Activated CD4-positive, alpha-beta memory T cell treated with anti-CD3 and anti-CD28 coated beads, Interleukin-2, amount 10 ng/mL, durations not matched to agents 7 days and 5 days (primary cell): ENCODE results near the gene GLIS1. TPM values are rescaled to one million over a fixed set of nuclear protein-coding genes. Genes with fewer than 3 reads are reported as not detected.

ENCODE experiments used
- CTCF ChIA-PET: fragments of 350-600 bp; sonication (Branson Sonifier 250); formaldehyde crosslinking; loops from one replicate; lab custom pipeline; 2021; ENCODE audit warnings: antibody characterized with exemption, inconsistent platforms; lab: Charles Lee
- POLR2A ChIA-PET: fragments of 350-600 bp; sonication (Branson Sonifier 250); formaldehyde crosslinking; loops from one replicate; lab custom pipeline; 2021; ENCODE audit warnings: antibody characterized with exemption; lab: Charles Lee
- DNase-seq: peaks from one replicate; pipeline ENCODE4 v3.0.0-alpha.2; 2020
- H3K27ac Mint-ChIP-seq: one replicate; pipeline ENCODE4 v1.8.0; 2021; ENCODE audit warnings: mild to moderate bottlenecking, mixed read lengths
- H3K27me3 Mint-ChIP-seq: one replicate; pipeline ENCODE4 v1.8.0; 2021; ENCODE audit warnings: mixed read lengths
- H3K36me3 Mint-ChIP-seq: one replicate; pipeline ENCODE4 v1.8.0; 2021; ENCODE audit warnings: low read depth, mixed read lengths
- H3K4me1 Mint-ChIP-seq: one replicate; pipeline ENCODE4 v1.8.0; 2021; ENCODE audit warnings: mixed read lengths
- H3K4me3 Mint-ChIP-seq: one replicate; pipeline ENCODE4 v1.8.0; 2021; ENCODE audit warnings: mild to moderate bottlenecking, mixed read lengths
- H3K9me3 Mint-ChIP-seq: one replicate; pipeline ENCODE4 v1.8.0; 2021; ENCODE audit warnings: mixed read lengths
- total RNA-seq, 2 experiments: library from RNA; stranded (reverse); gene quantifications; one replicate each; pipeline ENCODE4 v1.2.3, GENCODE V29; 2021

Gene GLIS1
- total RNA-seq, 2 experiments from 2014 or later: not detected

GRCh38 chr1:53693773-53694717, 44.9 kb downstream of the GLIS1 start:
- CTCF ChIA-PET: no interaction called here
- H3K36me3 Mint-ChIP-seq: no peaks in the 10 kb centered on the region
- H3K27ac Mint-ChIP-seq: no peak overlapping the region
- no peaks in the 10 kb centered on the region for H3K9me3 Mint-ChIP-seq
- no peak overlapping the region for H3K4me3 Mint-ChIP-seq
- H3K27me3 Mint-ChIP-seq: peaks cover 3% of the 10 kb centered on the region
- POLR2A ChIA-PET: no interaction called here
- H3K4me1 Mint-ChIP-seq: peaks cover 2% of the 10 kb centered on the region
- DNase-seq: no peak

DNA sequence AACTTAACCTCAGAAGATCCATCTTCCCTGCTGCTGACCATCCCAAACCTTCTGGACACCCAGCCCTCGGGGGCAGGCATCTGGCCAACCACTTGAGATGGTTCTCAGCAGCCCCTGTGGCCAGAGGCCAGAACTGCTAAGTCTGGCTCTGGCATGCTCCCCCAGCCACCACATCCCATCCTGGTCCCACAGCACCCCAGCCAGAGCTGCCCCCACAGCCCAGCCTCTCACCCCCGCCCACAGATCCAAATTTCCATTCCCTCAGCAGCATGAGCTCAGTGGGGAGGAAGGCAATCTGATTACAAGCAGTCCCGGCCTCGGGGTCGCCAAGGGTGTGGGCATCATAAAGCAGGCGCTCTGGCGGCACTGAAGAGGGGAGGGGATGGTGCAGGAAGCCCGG, 45.6 kb downstream of the GLIS1 start:
- peaks cover 2% of the 10 kb centered on the region for H3K4me1 Mint-ChIP-seq
- CTCF ChIA-PET: no interaction called here
- H3K9me3 Mint-ChIP-seq: no peaks in the 10 kb centered on the region
- no peak overlapping the region for H3K4me3 Mint-ChIP-seq
- H3K36me3 Mint-ChIP-seq: no peaks in the 10 kb centered on the region
- H3K27ac Mint-ChIP-seq: no peak overlapping the region
- POLR2A ChIA-PET: no interaction called here
- peaks cover 5% of the 10 kb centered on the region for H3K27me3 Mint-ChIP-seq
- no peak for DNase-seq

GRCh38 chr1:53691326-53691725, 47.6 kb downstream of the GLIS1 start:
- POLR2A ChIA-PET: no interaction called here
- CTCF ChIA-PET: no interaction called here
- Mint-ChIP-seq H3K4me1 (no peaks in the 10 kb centered on the region), H3K27ac (no peak overlapping the region), H3K4me3 (no peak overlapping the region), H3K27me3 (peaks cover 8% of the 10 kb centered on the region), H3K36me3 (no peaks in the 10 kb centered on the region), H3K9me3 (no peaks in the 10 kb centered on the region)
- no peak for DNase-seq

DNA sequence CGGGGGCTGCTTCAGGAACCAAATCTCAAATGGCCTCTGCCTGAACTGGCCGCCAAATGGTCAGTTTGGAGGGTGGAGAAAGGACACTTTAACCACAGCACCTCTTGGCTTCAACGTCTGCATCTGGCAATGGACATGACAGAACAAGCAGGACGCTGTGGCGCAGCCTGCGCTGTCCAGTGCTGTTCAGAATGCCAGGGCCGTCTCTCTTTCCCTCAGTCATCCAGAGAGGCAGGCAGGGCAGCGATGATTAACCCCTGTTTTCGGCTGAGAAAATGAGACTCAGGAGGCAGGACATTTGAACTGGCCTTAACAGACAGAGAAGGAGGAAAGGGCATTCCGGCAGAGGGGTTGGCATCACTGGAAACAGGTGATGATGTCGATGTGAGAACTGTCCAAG, 48.6 kb downstream of the GLIS1 start:
- no peaks in the 10 kb centered on the region for H3K9me3 Mint-ChIP-seq
- POLR2A ChIA-PET: no interaction called here
- no peak overlapping the region for H3K27ac Mint-ChIP-seq

DNA sequence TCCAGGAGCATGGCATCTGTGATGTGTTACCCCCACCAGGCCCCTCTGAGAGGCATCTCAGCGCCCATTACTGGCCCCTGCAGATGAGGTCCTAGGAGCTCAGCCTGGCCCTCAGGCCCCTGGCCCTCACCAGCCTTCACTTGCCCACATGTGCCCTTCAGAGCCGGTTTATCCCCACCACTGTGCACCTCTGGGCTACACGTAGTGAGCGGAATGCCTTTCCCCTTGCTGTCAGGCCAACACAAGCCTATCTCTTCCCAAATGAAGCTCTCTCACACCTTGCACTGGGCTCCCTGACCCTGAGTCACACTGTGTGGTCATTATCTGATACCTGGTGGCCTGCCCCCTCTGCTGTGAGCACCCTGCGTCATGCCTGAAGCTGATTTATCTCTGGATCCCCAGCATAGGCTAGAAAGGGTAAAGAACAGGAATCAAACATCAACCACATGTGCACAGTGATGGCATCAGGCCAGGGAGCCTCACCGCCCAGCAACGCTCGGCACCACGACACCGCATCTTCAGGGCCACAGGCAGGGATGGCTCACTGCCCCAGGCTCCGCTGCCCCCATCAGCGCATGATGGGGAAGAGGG, 49.1 kb downstream of the GLIS1 start:
- no peak for DNase-seq
- H3K4me1 Mint-ChIP-seq: no peaks in the 10 kb centered on the region
- ChIA-PET POLR2A (no interaction called here), CTCF (no interaction called here)
- H3K9me3 Mint-ChIP-seq: no peaks in the 10 kb centered on the region
- no peak overlapping the region for H3K4me3 Mint-ChIP-seq
- peaks cover 19% of the 10 kb centered on the region for H3K27me3 Mint-ChIP-seq
- no peaks in the 10 kb centered on the region for H3K36me3 Mint-ChIP-seq
- H3K27ac Mint-ChIP-seq: no peak overlapping the region

More for the DNA sequence above, 48.6 kb downstream of the GLIS1 start:
- no peaks in the 10 kb centered on the region for H3K36me3 Mint-ChIP-seq
- H3K4me3 Mint-ChIP-seq: no peak overlapping the region
- peaks cover 17% of the 10 kb centered on the region for H3K27me3 Mint-ChIP-seq
- no peaks in the 10 kb centered on the region for H3K4me1 Mint-ChIP-seq
- no peak for DNase-seq
- CTCF ChIA-PET: no interaction called here

DNA sequence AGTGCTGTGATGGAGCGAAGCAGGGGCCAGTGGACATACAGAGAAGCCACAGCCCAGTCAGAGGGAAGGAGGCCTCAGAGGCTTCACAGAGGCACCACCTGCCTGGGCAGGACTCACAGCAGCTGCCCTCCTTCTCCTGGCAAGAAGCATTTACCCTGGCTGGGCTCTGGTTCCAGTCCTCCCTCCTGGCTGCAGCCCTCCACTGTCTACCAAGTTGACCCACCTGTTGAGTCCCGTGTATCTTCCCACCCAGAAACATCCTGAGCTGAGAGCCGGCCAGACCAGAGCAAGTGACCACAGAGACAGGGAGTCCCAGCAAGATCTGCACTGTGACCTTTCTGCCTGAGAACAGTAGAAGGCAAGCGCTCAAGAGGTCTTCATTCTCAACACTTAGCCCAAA, 49.7 kb downstream of the GLIS1 start:
- H3K27me3 Mint-ChIP-seq: peaks cover 24% of the 10 kb centered on the region
- ChIA-PET POLR2A (no interaction called here), CTCF (no interaction called here)
- H3K4me3 Mint-ChIP-seq: no peak overlapping the region
- H3K27ac Mint-ChIP-seq: no peak overlapping the region
- DNase-seq: no peak
- H3K9me3 Mint-ChIP-seq: no peaks in the 10 kb centered on the region
- no peaks in the 10 kb centered on the region for H3K36me3 Mint-ChIP-seq
- H3K4me1 Mint-ChIP-seq: no peaks in the 10 kb centered on the region

GRCh38 chr1:53688381-53689102, 50.4 kb downstream of the GLIS1 start:
- Mint-ChIP-seq H3K4me3 (no peak overlapping the region), H3K9me3 (no peaks in the 10 kb centered on the region), H3K36me3 (no peaks in the 10 kb centered on the region), H3K4me1 (no peaks in the 10 kb centered on the region), H3K27ac (no peak overlapping the region), H3K27me3 (peaks cover 24% of the 10 kb centered on the region)
- ChIA-PET CTCF (no interaction called here), POLR2A (no interaction called here)
- no peak for DNase-seq

DNA sequence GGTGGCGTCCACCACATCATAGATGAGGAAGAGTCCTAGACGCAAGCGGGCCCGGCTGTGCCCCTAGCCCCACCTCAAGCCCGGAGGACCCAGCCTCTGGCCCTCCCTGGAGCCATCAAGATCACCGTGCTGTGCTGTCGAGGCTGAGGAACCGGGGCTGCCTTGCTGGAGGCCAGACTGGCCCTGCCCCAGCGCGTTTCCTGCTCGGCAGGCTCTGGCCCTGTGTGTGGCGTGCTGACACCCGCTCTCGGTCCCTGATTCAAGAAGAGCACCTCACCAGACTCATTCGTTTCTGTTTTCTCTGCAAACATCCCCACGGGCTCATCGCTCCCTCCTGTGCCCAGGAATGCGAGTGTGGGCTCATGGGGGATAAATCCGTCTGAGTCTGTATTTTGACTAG, 51.1 kb downstream of the GLIS1 start:
- POLR2A ChIA-PET: no interaction called here

DNA sequence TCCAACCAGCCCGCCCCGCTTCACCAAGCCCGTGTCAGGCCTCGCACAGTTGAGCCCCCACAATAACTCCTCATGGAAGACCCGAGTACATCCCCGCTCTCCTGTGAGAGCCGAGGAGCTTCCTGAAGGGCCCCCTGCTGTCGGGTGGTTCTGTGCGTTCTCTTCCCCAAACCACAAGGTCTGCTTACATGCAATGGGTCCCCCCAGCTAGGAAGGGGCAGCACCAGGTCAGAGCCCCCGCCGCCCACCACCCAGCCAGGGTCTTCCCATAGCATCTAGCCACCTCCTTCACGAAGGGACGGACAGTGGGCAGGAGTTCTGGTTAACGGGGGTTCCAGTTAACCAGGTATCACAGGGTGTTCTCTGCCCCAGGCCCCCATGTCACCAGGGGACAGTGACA, 51.5 kb downstream of the GLIS1 start:
- Mint-ChIP-seq H3K27me3 (peaks cover 28% of the 10 kb centered on the region), H3K9me3 (no peaks in the 10 kb centered on the region), H3K4me1 (no peaks in the 10 kb centered on the region), H3K4me3 (no peak overlapping the region), H3K27ac (no peak overlapping the region), H3K36me3 (no peaks in the 10 kb centered on the region)
- ChIA-PET CTCF (no interaction called here), POLR2A (no interaction called here)
- DNase-seq: no peak

More for the DNA sequence above, 51.1 kb downstream of the GLIS1 start:
- Mint-ChIP-seq H3K4me3 (no peak overlapping the region), H3K4me1 (no peaks in the 10 kb centered on the region), H3K27me3 (peaks cover 25% of the 10 kb centered on the region), H3K27ac (no peak overlapping the region), H3K36me3 (no peaks in the 10 kb centered on the region), H3K9me3 (no peaks in the 10 kb centered on the region)
- CTCF ChIA-PET: no interaction called here
- DNase-seq: no peak

DNA sequence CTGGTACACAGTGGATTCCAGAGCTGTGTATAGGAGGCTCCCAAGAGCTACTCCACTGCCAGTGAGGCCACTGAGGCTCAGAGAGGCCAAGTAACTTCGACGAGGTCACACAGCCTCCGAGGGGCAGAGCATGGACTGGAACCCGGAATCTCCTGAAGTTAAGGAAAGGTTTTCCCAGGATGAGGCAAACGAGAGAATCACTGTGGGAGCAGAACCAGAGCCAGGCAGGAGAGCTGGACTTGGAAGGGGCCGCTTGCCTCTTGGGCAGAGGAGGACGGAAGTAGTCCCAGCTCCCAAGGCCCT, 52.0 kb downstream of the GLIS1 start:
- Mint-ChIP-seq H3K27ac (no peak overlapping the region), H3K9me3 (no peaks in the 10 kb centered on the region), H3K4me3 (no peak overlapping the region), H3K4me1 (peaks cover 2% of the 10 kb centered on the region), H3K27me3 (peaks cover 33% of the 10 kb centered on the region), H3K36me3 (no peaks in the 10 kb centered on the region)
- ChIA-PET CTCF (no interaction called here), POLR2A (no interaction called here)
- no peak for DNase-seq

DNA sequence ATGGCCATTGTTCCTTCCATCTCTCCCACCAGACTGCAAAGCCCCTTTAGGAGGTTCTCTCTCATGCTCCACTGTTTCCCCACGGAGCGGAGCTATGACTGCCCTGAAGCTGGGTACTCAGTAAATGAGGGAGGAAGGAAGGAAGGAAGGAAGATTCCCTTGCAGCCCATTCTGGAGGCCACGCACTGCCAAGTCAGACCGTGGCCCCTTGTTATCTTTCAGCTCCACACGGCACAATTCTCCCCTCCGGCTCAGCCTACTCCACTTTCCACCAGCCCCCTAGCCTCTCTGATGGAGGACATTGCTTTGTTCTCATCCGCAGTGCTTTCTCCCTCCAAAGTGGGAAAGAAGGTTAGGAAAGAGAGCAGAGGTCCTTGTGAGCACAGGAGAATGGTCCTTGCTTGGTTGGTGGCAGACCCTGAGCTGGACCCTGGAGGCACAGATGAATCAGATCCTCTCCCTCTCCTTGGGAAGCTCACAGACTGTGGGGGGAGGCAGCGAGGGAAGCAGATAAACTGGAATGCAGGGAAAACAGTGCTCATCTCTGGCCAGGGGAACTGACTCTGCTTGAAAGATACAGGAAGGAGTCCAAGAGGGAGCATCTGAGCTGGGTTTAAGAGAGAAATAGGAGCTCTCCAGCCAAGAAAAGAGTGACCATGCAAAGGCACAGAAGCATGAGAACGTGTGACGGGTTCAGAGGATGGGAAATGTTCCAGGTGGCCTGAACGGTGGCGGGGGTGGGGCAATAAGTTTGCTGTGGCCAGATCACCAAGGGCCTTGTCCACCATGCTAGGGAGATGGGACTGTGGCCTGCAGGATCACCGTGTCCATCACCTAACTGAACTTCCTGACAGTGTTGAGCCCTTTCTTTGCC, 52.6 kb downstream of the GLIS1 start:
- ChIA-PET CTCF (no interaction called here), POLR2A (no interaction called here)
- Mint-ChIP-seq H3K9me3 (no peaks in the 10 kb centered on the region), H3K36me3 (no peaks in the 10 kb centered on the region), H3K27me3 (peaks cover 35% of the 10 kb centered on the region), H3K27ac (no peak overlapping the region), H3K4me3 (no peak overlapping the region), H3K4me1 (peaks cover 4% of the 10 kb centered on the region)
- DNase-seq: no peak

- peaks cover 39% of the 10 kb centered on the region for H3K27me3 Mint-ChIP-seq
- H3K27ac Mint-ChIP-seq: no peak overlapping the region
- ChIA-PET CTCF (no interaction called here), POLR2A (no interaction called here)
- no peaks in the 10 kb centered on the region for H3K36me3 Mint-ChIP-seq
- DNase-seq: no peak
- H3K4me3 Mint-ChIP-seq: no peak overlapping the region
- H3K9me3 Mint-ChIP-seq: no peaks in the 10 kb centered on the region
- H3K4me1 Mint-ChIP-seq: peaks cover 4% of the 10 kb centered on the region
These were observed 53.5 kb downstream of the GLIS1 start for GRCh38 chr1:53685272-53686051.
